PC-3 (cell line): ENCODE measurements around the gene SH3D19. TPM values are rescaled to one million over a fixed set of nuclear protein-coding genes. Genes with fewer than 3 reads are reported as not detected.

Source experiments
- ATAC-seq: fragments of 200-7000 bp; cut with Tn5 transposase; 2 replicates; pipeline ENCODE4 v1.9.1; 2020; ENCODE audit warnings: mild to moderate bottlenecking, moderate library complexity
- BruUV-seq: library from RNA; stranded (reverse); fragments of 400-500 nt; replicated peaks from 2 replicates; lab custom pipeline; 2021; lab: Mats Ljungman, UMichigan
- CTCF ChIA-PET: fragments of 300-600 bp; sonication (Branson Sonifier 250); formaldehyde crosslinking; loops from one replicate; lab custom pipeline; 2022; ENCODE audit warnings: antibody characterized with exemption; lab: Charles Lee
- POLR2A ChIA-PET: fragments of 300-600 bp; sonication (Branson Sonifier 250); formaldehyde crosslinking; loops from one replicate; lab custom pipeline; 2022; ENCODE audit warnings: antibody characterized with exemption; ENCODE audit not compliant: unreplicated experiment; lab: Charles Lee
- DNase-seq: peaks from one replicate; pipeline ENCODE4 v3.0.0-alpha.2; 2015
- H2AFZ ChIP-seq: fragments of 300-600 bp; sonication (generic); 2 replicates; pipeline ENCODE4 v1.6.0; 2016; ENCODE audit warnings: antibody characterized with exemption, low read length
- H3F3A ChIP-seq: fragments of 300-600 bp; sonication (generic); one replicate; pipeline ENCODE4 v1.6.0; 2017; ENCODE audit warnings: antibody characterized with exemption, low read length, control low read depth, mild to moderate bottlenecking; ENCODE audit not compliant: unreplicated experiment
- H3K27ac ChIP-seq: fragments of 300-600 bp; sonication (generic); 2 replicates; pipeline ENCODE4 v1.5.1; 2016; ENCODE audit warnings: mild to moderate bottlenecking, low read length
- H3K27me3 ChIP-seq: fragments of 300-600 bp; sonication (generic); 2 replicates; pipeline ENCODE4 v1.6.1; 2016; ENCODE audit warnings: low read length, mixed read lengths
- H3K36me3 ChIP-seq: fragments of 300-600 bp; sonication (generic); 2 replicates; pipeline ENCODE4 v1.6.1; 2016; ENCODE audit warnings: low read depth, mixed run types, low read length, mixed read lengths
- H3K4me1 ChIP-seq: fragments of 300-600 bp; sonication (generic); 2 replicates; pipeline ENCODE4 v1.5.1; 2016; ENCODE audit warnings: low read length; ENCODE audit not compliant: insufficient read depth
- H3K4me2 ChIP-seq: fragments of 300-600 bp; sonication (generic); 2 replicates; pipeline ENCODE4 v1.6.0; 2016; ENCODE audit warnings: low read length
- H3K4me3 ChIP-seq: fragments of 300-600 bp; sonication (generic); 2 replicates; pipeline ENCODE4 v1.5.1; 2016; ENCODE audit warnings: mild to moderate bottlenecking, low read length, mixed read lengths
- H3K79me2 ChIP-seq: fragments of 300-600 bp; sonication (generic); 2 replicates; pipeline ENCODE4 v1.6.1; 2017; ENCODE audit warnings: low read length, mixed read lengths
- H3K9ac ChIP-seq: fragments of 300-600 bp; sonication (generic); 2 replicates; pipeline ENCODE4 v1.6.0; 2016; ENCODE audit warnings: mild to moderate bottlenecking, low read length
- H3K9me2 ChIP-seq: fragments of 300-600 bp; sonication (generic); replicated peaks from 2 replicates; pipeline ENCODE4 v1.6.1; 2016; ENCODE audit warnings: mixed run types, low read length, mixed read lengths
- H3K9me3 ChIP-seq: fragments of 300-600 bp; sonication (generic); 2 replicates; pipeline ENCODE4 v1.6.1; 2016; ENCODE audit warnings: low read length, mixed read lengths
- H4K20me1 ChIP-seq: fragments of 300-600 bp; sonication (generic); 2 replicates; pipeline ENCODE4 v1.6.1; 2016; ENCODE audit warnings: low read length, mixed read lengths
- EZH2 ChIP-seq: fragments of 300-600 bp; sonication (generic); IDR thresholded peaks from one replicate; pipeline ENCODE4 v1.6.1; 2017; ENCODE audit warnings: antibody characterized with exemption, mild to moderate bottlenecking, low read length; ENCODE audit not compliant: unreplicated experiment
- EZH2phosphoT487 ChIP-seq: fragments of 300-600 bp; sonication (generic); IDR thresholded peaks from 2 replicates; pipeline ENCODE4 v1.6.1; 2018; ENCODE audit warnings: mild to moderate bottlenecking, antibody characterized with exemption, low read length, borderline replicate concordance
- intact Hi-C: fragments of 100-400 bp; cut with micrococcal nuclease; formaldehyde crosslinking; loops from 2 replicates; pipeline ENCODE4 v1.9.0; 2023
- total RNA-seq: library from RNA; depleted of rRNA; stranded (reverse); fragments of >200 nt; gene quantifications from 2 replicates; pipeline ENCODE4 v1.2.3, GENCODE V29; 2014
- TF ChIP-seq, protein P1 (sequence below): fragments of 300-600 bp; sonication (generic); conservative IDR thresholded peaks from 2 replicates; pipeline ENCODE4 v1.5.1; 2017; ENCODE audit warnings: antibody characterized with exemption, low read depth, mild to moderate bottlenecking, low read length

The SH3D19 gene
- total RNA-seq, 1 experiment from 2014 or later = 30.1 TPM

GRCh38 chr4:151358266-151358665 lies 32.9 kb upstream of the SH3D19 start:
- Histone ChIP-seq H3K4me3 (no peak overlapping the region), H3K4me2 (no peak overlapping the region), H2AFZ (no peak overlapping the region), H3K79me2 (no peaks in the 10 kb centered on the region), H3K27me3 (no peaks in the 10 kb centered on the region), H3K27ac (no peak overlapping the region), H3K9ac (no peak overlapping the region), H3K36me3 (no peaks in the 10 kb centered on the region), H3K4me1 (peaks cover 26% of the 10 kb centered on the region), H3K9me2 (no peaks in the 10 kb centered on the region), H4K20me1 (no peaks in the 10 kb centered on the region), H3F3A (no peaks in the 10 kb centered on the region), H3K9me3 (no peaks in the 10 kb centered on the region)
- intact Hi-C loops = no loop called here
- DNase-seq (no peak), ATAC-seq (no peak)
- ChIA-PET CTCF (no interaction called here), POLR2A (no interaction called here)
- TF ChIP-seq EZH2 (no peak), EZH2phosphoT487 (no peak)
- TF ChIP-seq, protein P1, sequence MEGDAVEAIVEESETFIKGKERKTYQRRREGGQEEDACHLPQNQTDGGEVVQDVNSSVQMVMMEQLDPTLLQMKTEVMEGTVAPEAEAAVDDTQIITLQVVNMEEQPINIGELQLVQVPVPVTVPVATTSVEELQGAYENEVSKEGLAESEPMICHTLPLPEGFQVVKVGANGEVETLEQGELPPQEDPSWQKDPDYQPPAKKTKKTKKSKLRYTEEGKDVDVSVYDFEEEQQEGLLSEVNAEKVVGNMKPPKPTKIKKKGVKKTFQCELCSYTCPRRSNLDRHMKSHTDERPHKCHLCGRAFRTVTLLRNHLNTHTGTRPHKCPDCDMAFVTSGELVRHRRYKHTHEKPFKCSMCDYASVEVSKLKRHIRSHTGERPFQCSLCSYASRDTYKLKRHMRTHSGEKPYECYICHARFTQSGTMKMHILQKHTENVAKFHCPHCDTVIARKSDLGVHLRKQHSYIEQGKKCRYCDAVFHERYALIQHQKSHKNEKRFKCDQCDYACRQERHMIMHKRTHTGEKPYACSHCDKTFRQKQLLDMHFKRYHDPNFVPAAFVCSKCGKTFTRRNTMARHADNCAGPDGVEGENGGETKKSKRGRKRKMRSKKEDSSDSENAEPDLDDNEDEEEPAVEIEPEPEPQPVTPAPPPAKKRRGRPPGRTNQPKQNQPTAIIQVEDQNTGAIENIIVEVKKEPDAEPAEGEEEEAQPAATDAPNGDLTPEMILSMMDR = no peak
- BruUV-seq = no TSS peak

DNA sequence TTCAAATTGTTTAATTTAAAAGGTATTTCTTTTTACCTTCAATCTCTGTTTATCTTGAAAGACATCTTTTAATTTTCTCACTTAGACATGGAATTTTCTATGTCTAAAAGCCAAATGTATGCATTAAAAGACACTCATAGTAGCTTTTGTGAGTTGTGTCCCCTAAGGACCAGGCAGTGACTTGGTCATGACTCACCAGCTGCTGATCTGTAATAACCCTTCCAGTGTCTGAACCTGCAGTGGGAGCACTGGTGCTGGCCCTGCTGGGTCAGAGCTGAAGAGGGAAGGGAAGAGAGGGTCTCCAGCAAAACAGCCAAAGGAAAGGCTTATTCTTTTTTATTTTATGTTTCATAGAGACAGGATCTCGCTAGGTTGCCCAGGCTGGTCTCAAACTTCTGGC lies 31.1 kb upstream of the SH3D19 start:
- H3K9me2 ChIP-seq = no peaks in the 10 kb centered on the region
- no peaks in the 10 kb centered on the region for H3K79me2 ChIP-seq
- H3K4me3 ChIP-seq = no peak overlapping the region
- no peaks in the 10 kb centered on the region for H3K9me3 ChIP-seq
- intact Hi-C loops = no loop called here
- H3K9ac ChIP-seq = no peak overlapping the region
- ChIA-PET CTCF (interaction anchor here (0.9 kb wide), 1 partner anchor 248 kb away, joined by 3 read pairs; no protein-coding TSS in a partner anchor), POLR2A (interaction anchor here (0.7 kb wide), 1 partner anchor 31 kb away, joined by 4 read pairs; the partner anchor contains the start of gene SH3D19)
- no peaks in the 10 kb centered on the region for H3F3A ChIP-seq
- H3K4me2 ChIP-seq = peak overlapping the region; percentile 17; the same call in 1 of the 2 replicates
- DNase-seq (peak; percentile 75), ATAC-seq (peak; percentile 99)
- peaks cover 23% of the 10 kb centered on the region for H3K4me1 ChIP-seq
- no peak overlapping the region for H2AFZ ChIP-seq
- TF ChIP-seq EZH2 (no peak), EZH2phosphoT487 (no peak)
- TF ChIP-seq, protein P1 = no peak
- H3K36me3 ChIP-seq = no peaks in the 10 kb centered on the region
- H3K27ac ChIP-seq = peak overlapping the region; percentile 23; the same call in 1 of the 2 replicates
- no peaks in the 10 kb centered on the region for H4K20me1 ChIP-seq
- no peaks in the 10 kb centered on the region for H3K27me3 ChIP-seq
- no TSS peak for BruUV-seq

GRCh38 chr4:151355155-151355554 lies 29.8 kb upstream of the SH3D19 start:
- Histone ChIP-seq H3K79me2 (no peaks in the 10 kb centered on the region), H2AFZ (no peak overlapping the region), H3K4me3 (no peak overlapping the region), H3F3A (no peaks in the 10 kb centered on the region), H3K27ac (no peak overlapping the region), H3K9ac (no peak overlapping the region), H4K20me1 (no peaks in the 10 kb centered on the region), H3K9me2 (no peaks in the 10 kb centered on the region), H3K4me2 (no peak overlapping the region), H3K36me3 (no peaks in the 10 kb centered on the region), H3K4me1 (peaks cover 23% of the 10 kb centered on the region), H3K27me3 (no peaks in the 10 kb centered on the region), H3K9me3 (no peaks in the 10 kb centered on the region)
- DNase-seq (no peak), ATAC-seq (no peak)
- POLR2A ChIA-PET = no interaction called here
- CTCF ChIA-PET = no interaction called here
- intact Hi-C loops = no loop called here
- TF ChIP-seq EZH2phosphoT487 (no peak), EZH2 (no peak)
- TF ChIP-seq, protein P1 = no peak
- no TSS peak for BruUV-seq
